SU-DHL-6 (cell line): ENCODE results near the gene ADPRHL1.

Source experiments
- H2AFZ ChIP-seq: fragments of 200-600 bp; sonication (generic); 2 replicates; pipeline ENCODE4 v1.6.1; 2014; ENCODE audit warnings: low read depth, mild to moderate bottlenecking, moderate library complexity, mixed read lengths, antibody characterized with exemption, low read length; ENCODE audit not compliant: severe bottlenecking
- H3F3A ChIP-seq: fragments of 200-600 bp; shearing (Covaris generic); 2 replicates; pipeline ENCODE4 v1.6.0; 2016; ENCODE audit warnings: antibody characterized with exemption, mild to moderate bottlenecking; ENCODE audit not compliant: insufficient read depth
- H3K27ac ChIP-seq: fragments of 200-600 bp; sonication (generic); 2 replicates; pipeline ENCODE4 v1.5.1; 2016; ENCODE audit warnings: low read depth, mild to moderate bottlenecking, low read length, moderate library complexity, mixed read lengths
- H3K27me3 ChIP-seq: fragments of 200-600 bp; sonication (generic), shearing (Covaris generic); 2 replicates; pipeline ENCODE4 v1.6.0; 2014; ENCODE audit warnings: mild to moderate bottlenecking, low read length
- H3K36me3 ChIP-seq: fragments of 200-600 bp; sonication (generic); 2 replicates; pipeline ENCODE4 v1.6.1; 2014; ENCODE audit warnings: mild to moderate bottlenecking, low read length, mixed read lengths
- H3K4me2 ChIP-seq: fragments of 300-600, 200-600 bp; shearing (Covaris generic), sonication (generic); 2 replicates; pipeline ENCODE4 v1.6.0; 2014; ENCODE audit warnings: low read length, low read depth, mild to moderate bottlenecking; ENCODE audit not compliant: poor library complexity, severe bottlenecking
- H3K4me3 ChIP-seq: fragments of 200-600 bp; sonication (generic); 2 replicates; pipeline ENCODE4 v1.5.1; 2014; ENCODE audit warnings: antibody characterized with exemption, low read length, mild to moderate bottlenecking, mixed read lengths; ENCODE audit not compliant: insufficient read depth, poor library complexity, severe bottlenecking
- H3K79me2 ChIP-seq: fragments of 200-600 bp; sonication (generic); 2 replicates; pipeline ENCODE4 v1.6.1; 2014; ENCODE audit warnings: mild to moderate bottlenecking, low read length, moderate library complexity; ENCODE audit not compliant: insufficient read depth
- H3K9ac ChIP-seq: fragments of 200-600 bp; sonication (generic); 2 replicates; pipeline ENCODE4 v1.7.0; 2014; ENCODE audit warnings: mild to moderate bottlenecking, low read length
- H3K9me2 ChIP-seq: fragments of 200-600 bp; sonication (generic); replicated peaks from 2 replicates; pipeline ENCODE4 v1.6.1; 2014; ENCODE audit warnings: low read length; ENCODE audit not compliant: insufficient read depth
- H3K9me3 ChIP-seq: fragments of 200-600 bp; sonication (generic); 2 replicates; pipeline ENCODE4 v1.6.1; 2014; ENCODE audit warnings: low read length, mixed read lengths; ENCODE audit not compliant: insufficient read depth
- H4K20me1 ChIP-seq: fragments of 200-600 bp; sonication (generic); 2 replicates; pipeline ENCODE4 v1.6.1; 2014; ENCODE audit warnings: low read depth, mild to moderate bottlenecking, antibody characterized with exemption, low read length, moderate library complexity, mixed read lengths
- EZH2phosphoT487 ChIP-seq: fragments of 200-600 bp; sonication (generic), shearing (Covaris generic); conservative IDR thresholded peaks from 2 replicates; pipeline ENCODE4 v1.6.1; 2018; ENCODE audit warnings: mild to moderate bottlenecking, antibody characterized with exemption, low read length, moderate library complexity, mixed read lengths
- TF ChIP-seq, protein P1 (sequence below): fragments of 200-600 bp; sonication (generic); IDR thresholded peaks from one replicate; pipeline ENCODE4 v1.5.1; 2017; ENCODE audit warnings: antibody characterized with exemption, mild to moderate bottlenecking, low read length, moderate library complexity; ENCODE audit not compliant: insufficient read depth, poor library complexity, severe bottlenecking

ADPRHL1 gene

DNA sequence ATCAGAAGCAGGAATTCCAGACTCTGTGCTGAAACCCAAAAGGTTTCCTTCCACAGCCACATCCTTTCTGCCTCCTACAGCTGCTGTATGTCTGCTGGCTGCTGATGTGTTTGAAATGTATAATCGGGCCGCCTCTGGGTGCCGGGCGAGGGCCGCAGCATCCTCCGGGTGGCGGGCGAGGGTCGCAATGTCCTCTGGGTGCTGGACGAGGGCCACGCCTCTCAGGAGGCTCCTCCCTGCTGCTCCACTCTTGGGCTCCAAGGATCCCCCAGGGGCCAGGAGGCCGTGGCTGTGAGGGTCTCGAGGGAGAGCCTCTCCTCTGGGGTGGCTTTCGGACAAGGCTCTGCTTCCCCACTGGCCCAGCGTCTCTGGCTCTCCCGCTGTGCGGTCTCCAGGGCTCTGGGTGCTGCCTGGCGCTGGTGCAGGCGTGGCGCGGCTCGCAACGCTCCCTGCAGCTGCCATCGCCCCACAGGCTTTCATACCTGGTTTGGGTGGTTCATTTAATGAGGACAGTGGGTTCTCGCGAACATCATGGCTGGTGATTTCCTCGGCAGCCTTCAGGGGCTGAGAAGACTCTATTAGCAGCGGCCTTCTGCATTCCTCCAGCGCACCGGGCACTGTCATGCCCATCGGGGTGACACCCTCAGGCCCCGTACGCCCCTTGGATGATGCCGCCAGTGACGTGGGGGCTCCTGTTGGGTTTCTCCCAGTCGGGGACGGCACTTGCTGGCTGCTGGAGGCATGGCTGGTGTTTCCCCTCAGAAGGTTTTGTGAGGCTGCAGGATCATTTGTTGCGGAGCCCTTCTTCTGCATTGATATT lies 47.6 kb downstream of the ADPRHL1 start:
- Histone ChIP-seq H3K9ac (no peak overlapping the region), H2AFZ (no peak overlapping the region), H3K9me3 (no peaks in the 10 kb centered on the region), H3K27ac (no peak overlapping the region), H3K4me3 (no peak overlapping the region), H3F3A (no peaks in the 10 kb centered on the region), H4K20me1 (no peaks in the 10 kb centered on the region), H3K4me2 (no peak overlapping the region), H3K27me3 (no peaks in the 10 kb centered on the region), H3K79me2 (no peaks in the 10 kb centered on the region), H3K36me3 (no peaks in the 10 kb centered on the region), H3K9me2 (no peaks in the 10 kb centered on the region)
- TF ChIP-seq EZH2phosphoT487: no peak
- TF ChIP-seq, protein P1, sequence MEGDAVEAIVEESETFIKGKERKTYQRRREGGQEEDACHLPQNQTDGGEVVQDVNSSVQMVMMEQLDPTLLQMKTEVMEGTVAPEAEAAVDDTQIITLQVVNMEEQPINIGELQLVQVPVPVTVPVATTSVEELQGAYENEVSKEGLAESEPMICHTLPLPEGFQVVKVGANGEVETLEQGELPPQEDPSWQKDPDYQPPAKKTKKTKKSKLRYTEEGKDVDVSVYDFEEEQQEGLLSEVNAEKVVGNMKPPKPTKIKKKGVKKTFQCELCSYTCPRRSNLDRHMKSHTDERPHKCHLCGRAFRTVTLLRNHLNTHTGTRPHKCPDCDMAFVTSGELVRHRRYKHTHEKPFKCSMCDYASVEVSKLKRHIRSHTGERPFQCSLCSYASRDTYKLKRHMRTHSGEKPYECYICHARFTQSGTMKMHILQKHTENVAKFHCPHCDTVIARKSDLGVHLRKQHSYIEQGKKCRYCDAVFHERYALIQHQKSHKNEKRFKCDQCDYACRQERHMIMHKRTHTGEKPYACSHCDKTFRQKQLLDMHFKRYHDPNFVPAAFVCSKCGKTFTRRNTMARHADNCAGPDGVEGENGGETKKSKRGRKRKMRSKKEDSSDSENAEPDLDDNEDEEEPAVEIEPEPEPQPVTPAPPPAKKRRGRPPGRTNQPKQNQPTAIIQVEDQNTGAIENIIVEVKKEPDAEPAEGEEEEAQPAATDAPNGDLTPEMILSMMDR: no peak

DNA sequence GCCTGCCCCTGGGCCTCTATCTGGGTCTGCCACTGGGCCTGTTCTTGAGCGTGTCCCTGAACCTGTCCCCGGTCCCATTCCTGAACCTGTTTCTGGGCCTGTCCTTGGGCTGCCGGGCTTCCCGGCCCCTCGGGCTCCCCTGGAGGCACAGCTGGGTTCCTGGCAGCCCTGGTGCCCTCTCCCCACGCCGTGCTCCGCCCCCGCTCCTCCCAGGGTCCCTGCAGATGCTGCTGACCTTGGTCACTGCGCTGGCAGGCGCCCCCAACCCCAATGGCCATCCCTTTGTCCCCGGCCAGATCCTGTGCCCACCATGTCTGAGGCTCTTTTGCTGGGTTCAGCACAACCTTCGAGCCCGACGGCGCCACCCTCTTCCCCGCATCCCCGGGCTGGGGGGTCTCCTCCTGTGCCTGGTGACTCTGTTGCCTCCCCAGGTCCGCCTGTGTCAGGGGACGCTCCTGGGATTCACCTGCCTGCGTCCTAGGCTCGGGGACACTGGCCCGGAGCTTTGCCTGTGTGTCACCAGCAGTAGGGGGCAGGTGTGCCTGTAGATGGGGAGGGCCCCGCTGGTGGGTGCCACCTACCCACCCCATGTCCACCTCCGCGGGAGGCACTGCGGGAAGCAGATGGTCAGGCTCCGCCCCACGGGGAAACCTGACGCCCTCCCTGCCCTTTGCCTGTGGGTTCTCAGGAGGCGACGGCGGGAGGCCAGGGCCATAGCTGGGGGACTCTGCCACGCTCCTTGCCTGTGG lies 48.4 kb downstream of the ADPRHL1 start:
- Histone ChIP-seq H3K79me2 (no peaks in the 10 kb centered on the region), H3K27ac (no peak overlapping the region), H3K4me2 (no peak overlapping the region), H3K27me3 (no peaks in the 10 kb centered on the region), H3F3A (no peaks in the 10 kb centered on the region), H4K20me1 (no peaks in the 10 kb centered on the region), H2AFZ (no peak overlapping the region), H3K9me2 (no peaks in the 10 kb centered on the region), H3K4me3 (no peak overlapping the region), H3K9me3 (no peaks in the 10 kb centered on the region), H3K9ac (no peak overlapping the region), H3K36me3 (no peaks in the 10 kb centered on the region)
- TF ChIP-seq EZH2phosphoT487: no peak
- TF ChIP-seq, protein P1: no peak

DNA sequence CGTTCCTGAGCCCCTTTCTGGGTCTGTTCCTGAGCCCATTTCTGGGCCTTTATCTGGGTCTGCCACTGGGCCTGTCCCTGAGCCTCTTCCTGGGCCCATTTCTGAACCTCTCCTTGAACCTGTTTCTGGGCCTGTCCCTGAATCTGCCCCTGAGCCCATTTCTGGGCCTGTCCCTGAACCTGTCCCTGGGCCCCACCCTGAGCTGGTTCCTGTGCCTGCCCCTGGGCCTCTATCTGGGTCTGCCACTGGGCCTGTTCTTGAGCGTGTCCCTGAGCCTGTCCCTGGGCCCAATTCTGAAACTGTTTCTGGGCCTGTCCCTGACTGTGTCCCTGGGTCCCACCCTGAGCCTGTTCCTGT lies 48.9 kb downstream of the ADPRHL1 start:
- Histone ChIP-seq H3K9me2 (no peaks in the 10 kb centered on the region), H3F3A (no peaks in the 10 kb centered on the region), H2AFZ (no peak overlapping the region), H3K4me2 (no peak overlapping the region), H3K36me3 (no peaks in the 10 kb centered on the region), H3K4me3 (no peak overlapping the region), H3K79me2 (no peaks in the 10 kb centered on the region), H4K20me1 (no peaks in the 10 kb centered on the region), H3K27me3 (no peaks in the 10 kb centered on the region), H3K9me3 (no peaks in the 10 kb centered on the region), H3K9ac (no peak overlapping the region), H3K27ac (no peak overlapping the region)
- TF ChIP-seq, protein P1: no peak
- TF ChIP-seq EZH2phosphoT487: no peak
